ENCODE data around the gene FGF11.

The FGF11 gene

DNA sequence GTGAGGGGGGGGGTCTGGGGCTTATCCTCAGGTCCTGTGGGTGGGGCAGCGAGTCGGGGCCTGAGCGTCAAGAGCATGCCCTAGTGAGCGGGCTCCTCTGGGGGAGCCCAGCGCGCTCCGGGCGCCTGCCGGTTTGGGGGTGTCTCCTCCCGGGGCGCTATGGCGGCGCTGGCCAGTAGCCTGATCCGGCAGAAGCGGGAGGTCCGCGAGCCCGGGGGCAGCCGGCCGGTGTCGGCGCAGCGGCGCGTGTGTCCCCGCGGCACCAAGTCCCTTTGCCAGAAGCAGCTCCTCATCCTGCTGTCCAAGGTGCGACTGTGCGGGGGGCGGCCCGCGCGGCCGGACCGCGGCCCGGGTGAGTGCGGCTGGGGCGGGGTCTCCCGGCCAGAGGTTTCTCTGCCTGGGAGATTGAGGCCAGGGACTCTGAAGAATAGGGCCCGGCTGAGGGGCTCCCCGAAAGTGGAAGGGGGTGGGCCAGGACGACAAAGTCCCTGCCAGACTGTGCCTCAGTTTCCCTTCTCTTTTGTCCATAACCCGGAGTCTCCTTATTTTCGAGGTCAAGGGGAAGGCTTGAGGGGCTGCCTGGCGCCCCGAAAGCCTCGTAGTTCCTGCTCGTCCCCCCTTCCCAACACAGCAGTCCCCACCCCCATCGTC, at the start of gene FGF11:
FGF11 (plus strand) TSS at position 51 of the 651 bp plus-strand sequence; CDS start at position 160, 109 bp downstream.
- DNase-seq (ENCODE audit: extremely low spot score, insufficient read length, low read depth) (no peak), FAIRE-seq (no peak)

DNA sequence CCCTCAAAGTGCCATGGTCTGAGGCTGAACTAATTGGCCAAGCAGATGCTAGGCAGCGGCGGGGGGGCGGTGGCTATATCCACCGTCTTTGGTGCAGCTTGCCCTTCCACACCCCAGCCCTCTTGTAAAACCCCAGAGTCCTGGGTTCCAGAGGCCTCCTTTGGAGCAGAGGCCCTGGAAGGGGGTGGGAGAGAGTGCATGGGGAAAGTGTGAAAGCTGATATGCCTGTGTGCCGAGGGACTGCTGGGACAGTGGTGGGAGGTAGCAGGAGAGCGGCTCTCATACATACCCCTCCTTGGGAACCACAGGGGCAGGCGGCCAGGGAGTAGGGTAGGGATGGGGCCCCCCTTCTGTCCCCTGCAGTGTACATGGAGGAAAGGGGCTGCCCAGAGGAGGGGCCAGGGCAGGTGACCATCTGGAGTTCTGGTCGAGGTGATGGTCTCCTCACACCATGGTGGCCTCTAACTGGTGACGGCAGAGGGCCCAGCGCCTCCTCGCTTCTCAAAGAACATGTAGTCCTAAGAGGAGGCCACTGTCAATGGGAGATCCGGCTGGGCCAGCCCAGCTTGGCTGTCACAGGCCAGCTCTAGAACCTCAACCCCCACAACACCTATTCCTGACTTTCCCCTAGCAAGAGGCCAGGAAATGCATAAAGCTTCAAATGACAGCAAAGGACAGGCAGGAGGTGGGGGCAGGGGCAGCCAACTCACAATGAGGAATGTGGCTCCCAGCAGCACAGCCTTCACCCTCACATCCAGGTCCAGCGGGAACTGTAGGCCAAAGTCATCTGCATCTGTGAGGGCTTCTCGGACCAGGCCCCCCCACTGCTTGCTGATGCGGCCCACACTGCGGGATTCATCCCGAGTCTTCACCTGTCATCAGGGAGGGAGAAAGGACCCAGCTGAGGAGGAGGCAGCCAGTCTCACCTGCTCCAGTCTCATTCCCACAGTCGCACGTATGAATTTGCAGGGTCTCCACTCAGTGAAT, 49.1 kb upstream of the FGF11 start:
- FAIRE-seq (no peak), DNase-seq (ENCODE audit: extremely low spot score, insufficient read length, low read depth) (no peak)

DNA sequence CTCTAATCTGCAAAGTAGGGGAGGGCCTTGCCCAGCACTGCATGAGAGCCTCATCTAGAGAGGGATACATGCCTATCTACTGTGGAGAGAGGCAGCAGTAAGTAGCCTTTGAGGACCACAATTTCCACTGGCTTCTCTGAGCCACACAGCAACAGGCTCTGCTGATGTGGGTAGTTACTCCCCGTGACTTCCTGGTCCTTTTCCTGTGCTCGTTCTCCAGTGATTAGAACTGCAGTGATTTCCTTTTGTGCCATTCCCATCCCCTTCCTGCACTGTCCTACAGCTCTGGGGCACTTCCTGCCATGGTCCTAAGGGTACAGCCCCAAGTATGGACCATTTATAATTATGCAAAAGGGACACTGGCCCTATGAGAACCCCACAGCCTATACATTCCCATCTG, 48.0 kb upstream of the FGF11 start:
- FAIRE-seq: no peak
- DNase-seq (ENCODE audit: extremely low spot score, insufficient read length, low read depth): no peak

DNA sequence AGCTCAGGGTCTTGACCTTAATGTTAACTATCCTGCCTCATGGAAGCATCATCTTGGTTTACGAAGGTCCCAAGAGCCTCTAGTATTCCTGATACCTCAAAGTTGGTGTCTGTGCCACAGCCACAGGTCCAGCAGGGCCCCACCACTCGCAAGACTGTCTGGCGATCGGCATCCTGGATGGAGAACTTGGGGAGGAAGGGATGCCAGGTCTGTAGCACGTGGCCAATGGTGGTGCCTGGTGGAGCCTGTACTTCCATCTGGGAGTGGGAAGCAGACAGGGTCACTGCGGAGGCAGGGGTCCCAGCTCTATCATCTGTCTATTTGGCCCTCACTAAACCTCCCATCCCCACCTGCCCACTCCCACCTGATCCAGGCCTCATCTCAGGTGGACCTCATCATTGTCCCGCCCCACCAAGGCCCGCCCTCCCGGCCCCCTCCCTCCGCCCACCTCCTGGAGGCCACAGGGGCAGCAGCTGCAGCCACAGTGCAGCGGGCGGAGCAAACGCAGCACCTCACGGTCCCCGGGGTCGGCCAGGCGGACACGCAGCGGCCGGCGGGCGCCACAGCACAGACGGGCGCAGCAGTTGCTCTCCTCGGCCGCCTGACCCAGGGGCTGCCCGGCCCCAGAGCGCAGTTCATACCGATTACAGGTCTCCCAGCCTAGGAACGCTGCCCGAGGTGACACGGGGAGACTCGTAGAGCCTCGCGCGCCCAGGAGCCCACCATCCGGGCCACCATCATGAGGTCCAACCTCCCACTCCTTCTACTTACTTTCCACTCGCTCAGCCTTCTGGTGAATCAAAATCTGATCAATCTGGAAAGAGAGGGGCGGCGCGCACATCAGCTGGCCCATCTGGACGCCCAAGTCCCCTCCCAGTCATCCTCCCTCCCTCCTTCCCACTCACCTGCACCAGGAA, 46.4 kb upstream of the FGF11 start:
- DNase-seq (ENCODE audit: extremely low spot score, insufficient read length, low read depth) (no peak), FAIRE-seq (no peak)

DNA sequence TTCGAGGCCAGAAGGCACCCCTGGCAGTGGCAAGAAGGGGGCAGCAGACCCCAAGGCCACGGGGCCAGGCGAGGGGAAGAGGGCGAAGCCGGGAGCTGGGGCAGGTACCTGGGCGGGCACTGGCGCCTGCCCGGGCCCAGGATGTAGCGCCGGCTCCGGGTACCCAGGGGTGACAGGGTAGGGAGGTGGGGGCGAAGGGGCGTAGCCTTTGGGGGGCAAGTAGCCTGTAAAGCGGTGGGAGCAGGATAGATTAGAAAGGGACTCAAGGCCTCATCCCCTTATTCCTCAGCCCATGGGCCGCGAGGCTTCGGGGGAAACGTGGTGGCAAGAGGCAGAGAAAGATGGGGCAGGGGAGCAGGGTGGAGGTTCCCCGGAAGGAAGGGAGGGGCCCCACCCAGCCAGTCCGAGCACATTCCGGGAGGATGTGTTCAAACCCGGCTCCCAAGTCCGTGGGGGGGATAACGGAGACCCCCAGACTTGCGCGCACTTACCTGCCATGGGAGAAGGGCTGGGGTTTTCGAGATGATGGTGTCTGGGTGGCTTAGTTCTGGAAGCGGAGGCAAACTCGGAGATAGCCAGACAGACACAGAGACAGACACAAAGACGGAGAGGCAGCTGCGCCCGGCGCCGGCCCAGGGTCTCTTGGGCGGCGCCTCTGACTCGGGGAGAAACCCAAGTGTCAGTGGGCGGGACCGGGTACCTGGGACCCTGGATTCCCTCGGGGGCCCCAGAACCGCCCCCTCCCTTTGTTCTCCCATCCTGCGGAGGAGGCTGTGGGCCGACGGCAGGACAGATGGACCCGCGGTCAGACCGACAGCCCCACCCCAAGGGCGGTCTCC, 45.5 kb upstream of the FGF11 start:
- DNase-seq (ENCODE audit: extremely low spot score, insufficient read length, low read depth) (no peak), FAIRE-seq (peak; percentile 21)

DNA sequence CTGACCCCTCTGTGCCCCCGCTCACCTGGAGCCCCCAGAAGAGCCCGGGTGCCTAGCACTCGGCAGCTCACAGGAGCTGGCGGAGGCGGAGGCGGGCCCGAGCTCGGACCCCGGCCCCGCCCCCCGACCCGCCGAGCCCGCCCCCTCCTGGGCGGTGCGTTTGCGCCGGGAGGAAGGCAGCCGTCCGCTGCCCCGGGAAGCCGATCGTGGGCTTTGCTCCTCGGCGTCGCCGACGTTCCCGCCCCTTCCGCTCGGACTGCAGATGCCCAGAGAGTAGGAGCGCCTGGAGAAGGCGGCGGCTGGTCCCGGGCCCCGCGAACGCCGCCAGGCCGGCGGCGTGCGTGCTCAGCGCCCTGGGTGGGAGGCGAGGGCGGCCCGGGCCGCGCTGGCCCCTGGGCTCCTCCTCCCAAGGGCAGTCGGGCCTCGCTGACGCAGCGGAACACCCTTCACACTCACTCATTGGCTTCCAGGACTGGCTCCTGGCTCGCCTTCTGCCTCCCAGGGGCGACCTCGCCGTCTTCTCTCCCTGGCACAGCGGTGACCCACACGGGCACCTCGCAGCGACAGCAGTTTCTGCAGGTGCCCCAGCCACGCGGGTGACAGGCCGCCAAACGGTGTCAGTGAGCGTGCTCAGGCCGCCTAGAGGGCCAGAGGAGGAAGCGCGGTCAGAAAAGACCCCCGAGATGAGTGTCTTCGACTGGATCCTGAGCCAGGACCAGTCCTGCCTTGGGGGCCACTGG, 44.7 kb upstream of the FGF11 start, which contains the start of gene PLSCR3:
PLSCR3 (minus strand) TSS at position 74 of the 740 bp plus-strand sequence. CDS start 415 bp downstream, outside the sequence.
- peak; percentile 90 for FAIRE-seq
- peak; percentile 89 for DNase-seq (ENCODE audit: extremely low spot score, insufficient read length, low read depth)

DNA sequence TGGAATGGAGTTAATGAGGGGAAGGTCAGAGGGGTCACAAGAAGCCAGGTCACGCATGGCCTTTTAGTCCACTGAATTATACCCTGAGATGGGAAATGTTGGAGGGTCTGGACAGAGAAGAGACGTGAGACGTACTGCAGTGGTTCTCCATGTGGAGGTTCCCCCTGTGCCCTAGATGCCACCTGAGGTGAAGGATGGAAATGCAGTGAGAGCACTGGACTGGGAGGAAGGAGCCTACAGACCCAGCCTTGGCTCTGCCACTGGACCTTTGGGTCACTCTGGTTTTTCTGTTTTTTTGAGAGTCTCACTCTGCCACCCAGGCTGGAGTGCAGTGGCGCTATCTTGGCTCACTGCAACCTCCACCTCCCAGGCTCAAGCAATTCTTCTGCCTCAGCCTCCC, 43.2 kb upstream of the FGF11 start:
- FAIRE-seq: no peak

DNA sequence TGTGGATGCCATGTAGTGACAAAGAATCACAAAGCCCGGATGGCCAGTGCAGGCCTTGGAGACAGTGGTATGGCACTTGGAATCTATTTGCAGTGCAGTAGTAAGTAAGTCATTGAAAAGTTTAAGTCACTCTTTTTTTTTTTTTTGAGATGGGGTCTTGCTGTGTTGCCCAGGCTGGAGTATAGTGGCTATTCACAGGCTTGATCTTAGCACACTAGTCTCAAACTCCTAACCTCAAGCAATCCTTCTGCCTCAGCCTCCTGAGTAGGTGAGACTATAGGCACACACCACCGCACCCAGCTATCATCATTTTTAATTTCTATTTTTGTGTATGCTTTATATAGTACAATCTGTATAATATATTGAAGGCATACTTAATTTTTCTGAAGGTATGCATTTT, 40.7 kb upstream of the FGF11 start:
- DNase-seq (ENCODE audit: extremely low spot score, insufficient read length, low read depth) (no peak), FAIRE-seq (no peak)

More for the DNA sequence above, 43.2 kb upstream of the FGF11 start:
- DNase-seq (ENCODE audit: extremely low spot score, insufficient read length, low read depth): no peak

DNA sequence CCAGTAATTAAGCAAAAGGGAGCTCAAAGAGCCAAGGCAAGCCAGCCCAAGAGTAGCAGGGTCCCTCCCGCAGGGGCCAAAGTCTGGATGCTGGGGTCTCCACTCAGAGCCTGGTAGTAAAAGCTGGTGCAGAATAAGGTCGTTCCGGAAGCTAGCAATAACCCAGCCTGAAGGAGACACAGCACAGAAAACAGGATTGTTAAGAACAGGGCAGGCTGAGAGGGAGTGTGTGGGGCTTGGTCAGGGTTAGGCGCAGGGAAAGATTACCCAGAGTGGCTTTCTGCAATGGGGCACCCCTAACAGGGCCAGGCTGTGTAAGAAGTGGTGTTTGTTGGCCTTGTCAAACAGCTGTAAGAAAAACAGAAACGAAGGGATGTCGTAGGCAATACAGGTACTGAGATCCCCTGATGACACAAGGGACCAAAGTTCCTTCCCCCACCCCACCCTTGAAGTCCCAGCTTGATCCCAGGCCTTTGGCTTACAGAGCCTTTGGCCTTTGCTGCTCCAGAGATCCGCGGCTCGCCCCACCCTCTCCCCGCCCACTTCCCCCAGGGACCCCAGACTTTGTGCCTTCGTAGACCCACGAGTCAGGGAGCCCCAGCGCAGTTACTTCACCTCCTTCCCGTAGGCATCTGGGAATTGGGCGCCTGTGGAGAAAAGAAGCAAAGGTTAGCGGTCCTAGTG, 36.1 kb upstream of the FGF11 start:
- DNase-seq (ENCODE audit: extremely low spot score, insufficient read length, low read depth) (no peak), FAIRE-seq (no peak)

DNA sequence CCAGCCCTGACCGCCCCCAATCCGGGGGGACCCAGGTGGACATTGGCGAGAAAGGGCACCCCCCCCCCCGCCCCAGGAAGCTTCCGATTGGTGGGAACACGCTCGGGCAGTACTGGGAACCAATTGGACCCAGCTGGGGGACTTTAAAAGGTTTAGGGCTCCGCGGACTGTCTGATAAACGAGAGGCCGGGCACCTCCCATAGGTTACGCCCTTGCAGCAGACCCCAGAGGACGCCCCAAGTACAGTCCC, 35.7 kb upstream of the FGF11 start:
- no peak for DNase-seq (ENCODE audit: extremely low spot score, insufficient read length, low read depth)
- no peak for FAIRE-seq

DNA sequence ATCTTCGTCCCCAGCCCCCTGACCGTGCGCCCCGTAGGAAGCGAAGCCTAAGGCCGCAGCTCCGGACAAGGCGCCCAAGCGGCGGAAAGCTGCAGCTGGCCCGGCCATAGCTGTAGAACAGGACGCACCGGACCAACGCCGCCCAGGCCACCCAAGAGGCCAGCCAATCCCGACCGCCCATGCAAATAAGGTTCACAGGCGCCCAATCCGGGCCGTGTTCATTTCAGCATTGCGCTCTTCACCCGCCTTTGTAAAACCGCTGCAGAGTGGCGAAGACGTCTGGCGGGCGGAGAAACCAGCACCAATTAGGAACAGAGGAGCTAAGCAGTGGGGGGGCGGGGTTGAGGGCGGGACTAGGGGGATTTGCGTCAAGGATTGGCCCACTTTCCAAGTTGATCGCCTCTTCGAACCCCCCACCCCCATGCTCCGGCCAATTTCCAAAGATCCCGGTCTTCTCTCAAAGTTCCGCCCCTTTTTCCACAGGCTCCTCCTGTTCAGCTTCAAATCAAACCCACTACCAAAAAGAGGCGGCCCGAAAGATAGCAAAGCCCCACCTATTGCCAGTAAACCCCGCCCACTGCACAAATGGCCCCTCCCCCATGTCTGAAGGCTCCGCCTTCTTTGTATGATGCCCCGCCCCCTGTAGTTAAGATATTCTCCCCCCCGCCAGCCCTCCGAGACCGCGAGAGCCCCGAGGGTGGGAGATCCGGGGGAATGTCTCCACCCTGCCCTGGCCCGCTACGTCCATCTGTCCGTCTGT, 35.2 kb upstream of the FGF11 start, which contains the start of gene TMEM256:
TMEM256 (minus strand) TSS at position 121 of the 760 bp plus-strand sequence; CDS start at position 108, 13 bp downstream.
- DNase-seq (ENCODE audit: extremely low spot score, insufficient read length, low read depth) (peak; percentile 91), FAIRE-seq (peak; percentile 100)

DNA sequence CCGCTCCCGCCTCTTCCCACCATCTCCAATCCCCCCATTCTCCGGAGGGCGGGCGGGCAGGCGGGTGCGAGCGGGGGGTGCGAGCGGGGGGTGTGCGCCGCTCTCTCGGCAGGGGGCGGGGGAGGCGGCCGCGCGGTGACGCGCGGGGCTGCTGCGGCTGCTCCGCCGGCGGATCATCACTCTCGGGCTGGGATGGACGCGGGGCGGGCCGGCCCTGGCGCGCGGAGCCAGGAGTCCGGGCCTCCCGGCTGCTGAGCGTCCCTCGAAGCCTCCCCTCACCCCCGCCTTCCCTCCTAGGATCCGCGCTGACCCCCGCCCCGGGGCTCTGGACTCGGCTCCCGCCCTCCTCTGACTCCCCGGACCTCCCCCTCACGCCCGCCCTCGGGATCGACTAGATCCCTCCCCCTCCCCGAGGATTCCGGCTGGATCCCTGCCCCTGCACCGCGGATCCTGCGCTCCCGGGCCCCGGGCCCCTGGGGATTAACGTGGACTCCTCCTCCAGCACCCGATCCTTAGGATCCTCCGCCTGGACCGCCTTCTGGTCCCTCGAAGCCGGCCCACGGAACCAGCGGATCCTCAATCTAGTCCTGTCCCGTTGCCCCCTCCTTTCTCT, 34.5 kb upstream of the FGF11 start:
- no peak for FAIRE-seq
- DNase-seq (ENCODE audit: extremely low spot score, insufficient read length, low read depth): no peak

DNA sequence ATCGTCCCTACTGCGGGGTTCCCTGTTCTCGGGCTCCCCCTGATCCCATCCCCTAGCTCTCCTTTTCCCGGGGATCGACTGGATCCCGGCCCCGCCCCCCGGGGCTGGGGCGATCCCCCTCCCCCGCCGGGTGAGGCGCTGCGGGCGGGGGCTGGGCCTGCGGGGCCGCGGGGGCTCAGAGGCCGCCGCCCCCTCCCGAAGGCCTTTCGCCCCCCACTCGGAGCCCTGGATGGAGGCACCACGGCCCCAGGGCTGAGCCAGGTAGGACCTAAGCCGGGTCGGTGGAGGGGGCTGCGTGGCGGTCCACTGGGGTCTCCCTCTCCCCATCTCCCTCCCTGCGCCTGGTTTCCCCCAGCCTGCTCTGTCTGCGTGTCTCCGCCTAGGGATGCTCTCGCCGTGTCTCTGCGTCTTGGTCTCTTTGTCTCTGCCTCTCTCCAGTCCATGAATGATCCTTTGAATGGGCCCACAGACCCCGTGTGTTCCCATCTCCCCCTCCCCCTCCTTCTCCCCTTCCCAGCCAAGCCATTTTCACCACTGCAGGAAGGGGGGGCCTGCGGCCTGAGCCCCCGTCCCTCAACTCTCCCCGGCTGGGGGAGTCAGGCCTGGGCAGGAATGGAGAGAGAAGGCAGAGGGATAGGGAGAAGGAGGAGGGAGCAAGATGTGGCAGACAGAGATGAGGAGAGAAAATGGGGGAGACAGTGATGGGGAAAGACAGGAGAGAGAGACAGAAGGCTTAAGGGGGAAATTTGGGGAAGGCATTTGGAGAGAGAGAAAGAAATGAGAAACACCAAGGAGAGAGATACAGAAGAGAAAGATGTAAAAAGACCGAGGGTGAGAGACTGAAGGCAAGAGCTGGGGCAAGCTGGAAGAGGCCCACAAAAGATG, 33.7 kb upstream of the FGF11 start:
- FAIRE-seq: no peak
- no peak for DNase-seq (ENCODE audit: extremely low spot score, insufficient read length, low read depth)

DNA sequence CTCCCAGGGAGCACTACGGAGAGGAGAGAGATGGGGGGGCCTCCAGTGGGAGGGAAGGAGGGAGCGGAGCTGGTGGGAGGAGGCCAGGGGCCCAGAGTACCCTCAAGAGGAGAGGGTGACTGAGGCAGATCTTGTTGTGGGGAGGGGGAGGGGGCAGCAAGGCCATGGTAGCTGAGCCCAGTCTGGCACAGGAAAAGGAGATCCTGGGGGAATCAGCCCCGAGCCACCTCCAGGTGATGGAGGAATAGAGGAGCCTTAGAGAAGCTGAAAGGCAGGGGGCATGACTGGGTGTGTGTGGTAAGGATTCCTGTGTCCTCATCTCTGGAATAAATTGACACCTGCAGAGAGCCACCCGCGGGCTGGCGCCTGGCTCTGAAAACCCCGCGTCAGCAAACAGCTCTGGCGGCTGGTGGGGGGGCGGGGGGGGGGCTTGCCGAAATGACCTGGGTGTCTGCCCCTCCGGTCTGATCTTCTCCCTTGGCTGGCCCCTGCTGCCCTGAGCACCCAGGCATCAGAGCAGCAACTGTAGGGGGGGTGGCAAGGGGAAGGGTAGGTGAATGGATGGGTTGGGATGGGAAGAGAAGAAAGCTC, 33.0 kb upstream of the FGF11 start:
- FAIRE-seq (no peak), DNase-seq (ENCODE audit: extremely low spot score, insufficient read length, low read depth) (no peak)

DNA sequence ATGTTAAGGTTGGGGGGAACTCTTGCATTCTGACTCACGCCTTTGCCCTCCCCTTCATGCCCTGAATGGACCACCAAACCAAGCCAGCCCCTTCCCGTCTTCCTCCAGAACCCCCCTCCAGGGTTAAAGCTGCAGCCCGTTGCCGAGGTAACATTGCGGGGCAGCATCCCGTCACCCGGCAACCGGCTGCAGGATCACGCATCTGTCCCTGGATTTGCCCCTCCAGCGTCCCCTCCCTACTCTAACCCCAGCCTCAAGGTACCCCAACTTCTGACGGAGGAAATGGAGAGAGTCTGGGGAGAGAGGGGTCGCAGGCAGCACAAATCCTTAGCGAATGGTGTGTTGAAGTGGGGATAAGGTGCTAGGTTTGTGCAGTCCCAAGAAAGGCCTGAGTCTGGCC, 32.2 kb upstream of the FGF11 start:
- FAIRE-seq (no peak), DNase-seq (ENCODE audit: extremely low spot score, insufficient read length, low read depth) (no peak)

Data from GM18507 (cell line).